Measurements from ENCODE around the gene GLRX5.
A peak's percentile ranks its signal among the peaks of the same experiment; 100 is the strongest.

Gene GLRX5

GRCh38 chr14:95557291-95557690, 22.4 kb downstream of the GLRX5 start:
- H3K4me3 ChIP-seq (ENCODE audit: low read length), result no peak overlapping the region
- DNase-seq (ENCODE audit: low read depth), result no peak

GRCh38 chr14:95557832-95558231, 23.0 kb downstream of the GLRX5 start:
- no peak overlapping the region for H3K4me3 ChIP-seq (ENCODE audit: low read length)
- no peak for TF ChIP-seq CTCF (conservative IDR thresholded peaks at IDR 0.05; ENCODE audit: low read depth, low read length)
- DNase-seq (ENCODE audit: low read depth), result no peak

More at GRCh38 chr14:95557291-95557690, 22.4 kb downstream of the GLRX5 start:
- no peak for TF ChIP-seq CTCF (conservative IDR thresholded peaks at IDR 0.05; ENCODE audit: low read depth, low read length)

- no peak overlapping the region for H3K4me3 ChIP-seq (ENCODE audit: low read length)
- DNase-seq (ENCODE audit: low read depth), result peak; percentile 89
- no peak for TF ChIP-seq CTCF (conservative IDR thresholded peaks at IDR 0.05; ENCODE audit: low read depth, low read length)
Observed at GRCh38 chr14:95559203-95559602, 24.4 kb downstream of the GLRX5 start.

- peak; percentile 62 for DNase-seq (ENCODE audit: low read depth)
Observed at GRCh38 chr14:95561001-95561412, 26.2 kb downstream of the GLRX5 start.

GRCh38 chr14:95562892-95563685, 28.2 kb downstream of the GLRX5 start:
- H3K4me3 ChIP-seq (ENCODE audit: low read length), result no peak overlapping the region
- no peak for DNase-seq (ENCODE audit: low read depth)
- no peak for TF ChIP-seq CTCF (conservative IDR thresholded peaks at IDR 0.05; ENCODE audit: low read depth, low read length)

More at GRCh38 chr14:95561001-95561412, 26.2 kb downstream of the GLRX5 start:
- peak; percentile 99 for TF ChIP-seq CTCF (conservative IDR thresholded peaks at IDR 0.05; ENCODE audit: low read depth, low read length)
- no peak overlapping the region for H3K4me3 ChIP-seq (ENCODE audit: low read length)

GRCh38 chr14:95564060-95564459, 29.2 kb downstream of the GLRX5 start:
- no peak for TF ChIP-seq CTCF (conservative IDR thresholded peaks at IDR 0.05; ENCODE audit: low read depth, low read length)
- DNase-seq (ENCODE audit: low read depth), result no peak
- H3K4me3 ChIP-seq (ENCODE audit: low read length), result no peak overlapping the region

GRCh38 chr14:95569440-95569839, 34.6 kb downstream of the GLRX5 start:
- H3K4me3 ChIP-seq (ENCODE audit: low read length), result no peak overlapping the region
- no peak for TF ChIP-seq CTCF (conservative IDR thresholded peaks at IDR 0.05; ENCODE audit: low read depth, low read length)
- DNase-seq (ENCODE audit: low read depth), result no peak
